Measurements from ENCODE around the gene MAML2. TPM values are rescaled to one million over a fixed set of nuclear protein-coding genes. Genes with fewer than 3 reads are reported as not detected.

MAML2 gene
- total RNA-seq, 2 experiments from 2014 or later: 23.9 to 37.1 TPM

DNA sequence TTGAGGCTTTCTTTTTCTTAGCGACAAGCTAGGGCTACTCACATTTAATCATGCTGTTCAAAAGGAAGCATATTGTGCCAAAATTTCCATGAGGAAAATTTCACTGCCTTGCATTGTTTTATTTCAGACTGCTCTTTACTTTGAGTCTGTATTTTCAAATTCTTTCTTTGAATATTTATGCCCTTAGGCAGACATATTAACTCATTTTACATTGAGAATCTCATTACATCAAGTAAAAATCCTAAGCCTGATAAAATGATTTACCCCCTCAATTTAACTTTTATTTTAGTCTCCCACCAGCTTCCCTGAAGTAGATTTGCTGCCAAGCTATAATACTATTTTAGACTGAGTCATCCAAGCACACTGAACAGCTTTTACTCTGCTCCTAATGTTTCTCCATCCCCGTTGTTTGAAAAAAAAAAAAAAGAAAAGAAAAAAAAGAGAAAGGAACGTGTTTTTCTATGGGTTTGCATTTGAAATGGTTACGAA, 229.8 kb downstream of the MAML2 start:
- H3K27ac Mint-ChIP-seq: peak overlapping the region; percentile 59
- intact Hi-C loops (cut with DNase I, micrococcal nuclease): loop anchor here in 1 of 2 experiments (2.0 kb wide), 2 partner anchors 42 to 50 kb away; no protein-coding TSS in a partner anchor
- H3K27me3 Mint-ChIP-seq: no peaks in the 10 kb centered on the region
- H3K4me3 Mint-ChIP-seq: peak overlapping the region; percentile 25
- DNase-seq: no peak
- H3K36me3 Mint-ChIP-seq (ENCODE audit: low read depth): peaks cover 34% of the 10 kb centered on the region
- POLR2A ChIA-PET: interaction anchor here (0.6 kb wide), 1 partner anchor 45 kb away, joined by 3 read pairs; no protein-coding TSS in a partner anchor
- no peaks in the 10 kb centered on the region for H3K9me3 Mint-ChIP-seq (ENCODE audit: low read depth)
- ATAC-seq: no peak
- CTCF ChIA-PET: no interaction called here
- H3K4me1 Mint-ChIP-seq: peaks cover 52% of the 10 kb centered on the region

DNA sequence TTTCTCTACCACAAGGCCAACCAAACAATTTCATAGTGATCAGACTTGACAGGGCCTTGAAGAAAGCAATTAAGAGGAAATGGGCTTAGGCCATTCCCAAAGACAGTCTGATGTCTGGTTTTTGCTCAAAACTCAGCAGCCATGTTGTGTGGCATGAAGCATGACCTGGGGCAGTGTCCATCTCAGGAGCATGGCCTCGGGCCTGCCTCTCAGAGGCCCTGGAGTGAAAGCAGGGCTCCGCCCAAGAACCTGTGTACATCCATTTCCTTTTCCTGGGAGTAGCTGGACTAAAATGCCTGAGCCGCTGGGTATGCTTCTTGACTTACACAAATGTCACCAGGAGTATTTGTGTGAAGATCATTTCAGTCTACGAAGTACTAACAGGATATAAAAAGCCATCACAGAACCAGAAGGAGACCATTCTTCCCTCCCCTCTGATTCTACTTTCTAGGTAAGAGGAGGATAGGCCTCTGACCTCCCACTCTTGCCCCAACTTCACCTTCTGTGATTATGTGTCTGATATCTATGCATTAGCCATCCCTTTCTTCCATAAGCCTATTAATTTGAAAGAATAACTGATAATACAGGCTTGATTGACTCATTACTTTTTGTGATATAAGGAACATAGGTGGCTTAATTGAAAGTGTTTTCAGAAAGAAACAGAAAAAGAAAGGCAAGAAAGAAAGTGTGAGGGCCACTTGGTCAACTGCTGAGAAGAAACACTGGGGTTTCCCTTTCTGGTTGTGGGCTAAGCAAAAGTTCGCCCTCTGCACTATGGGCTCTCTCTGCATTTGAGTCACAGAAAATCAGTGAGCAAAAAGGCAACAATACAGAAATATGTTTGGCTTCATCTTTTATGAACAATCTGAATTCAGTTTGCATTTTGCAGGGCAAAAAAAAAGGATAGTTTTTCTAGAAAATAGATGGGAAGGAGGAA, 230.5 kb downstream of the MAML2 start:
- no peaks in the 10 kb centered on the region for H3K9me3 Mint-ChIP-seq (ENCODE audit: low read depth)
- no peaks in the 10 kb centered on the region for H3K27me3 Mint-ChIP-seq
- peaks cover 53% of the 10 kb centered on the region for H3K4me1 Mint-ChIP-seq
- H3K4me3 Mint-ChIP-seq: peak overlapping the region; percentile 25
- intact Hi-C loops (cut with DNase I, micrococcal nuclease): loop anchor here in 1 of 2 experiments (2.0 kb wide), 2 partner anchors 42 to 50 kb away; no protein-coding TSS in a partner anchor
- peaks cover 30% of the 10 kb centered on the region for H3K36me3 Mint-ChIP-seq (ENCODE audit: low read depth)
- peak; percentile 87 for ATAC-seq
- CTCF ChIA-PET: interaction anchor here (1.3 kb wide), 1 partner anchor 231 kb away, joined by 3 read pairs; the partner anchor contains the start of gene MAML2
- DNase-seq: peak; percentile 58
- peak overlapping the region; percentile 88 for H3K27ac Mint-ChIP-seq
- POLR2A ChIA-PET: interaction anchor here (0.6 kb wide), 1 partner anchor 44 kb away, joined by 3 read pairs; no protein-coding TSS in a partner anchor

DNA sequence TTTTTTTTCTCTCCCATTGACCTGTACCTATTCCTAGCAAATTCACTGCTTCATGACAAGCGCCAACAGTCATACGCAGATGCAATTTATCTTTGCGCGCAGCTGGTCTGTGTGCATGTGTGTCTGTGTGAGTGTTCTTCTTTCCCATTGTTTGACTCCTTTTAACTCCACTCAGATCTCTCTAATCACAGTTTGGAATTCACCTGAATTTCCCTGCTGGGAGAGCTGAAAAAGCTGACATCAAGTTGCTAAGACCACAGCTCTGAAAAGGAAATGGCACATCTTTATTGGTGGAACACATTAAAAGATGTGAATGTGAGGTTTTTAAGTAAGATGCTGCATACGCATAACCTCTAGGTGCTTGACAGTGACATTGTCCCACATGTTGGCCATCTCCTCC, 231.7 kb downstream of the MAML2 start:
- ChIA-PET CTCF (interaction anchor here (0.6 to 1.3 kb wide), 3 partner anchors 8 to 263 kb away, joined by 3 read pairs; partner anchors contain the start of gene MAML2), POLR2A (interaction anchor here (0.6 to 0.7 kb wide), 2 partner anchors 211 to 285 kb away, joined by 3 read pairs; no protein-coding TSS in a partner anchor)
- H3K4me1 Mint-ChIP-seq: peaks cover 61% of the 10 kb centered on the region
- DNase-seq (no peak), ATAC-seq (no peak)
- peaks cover 25% of the 10 kb centered on the region for H3K36me3 Mint-ChIP-seq (ENCODE audit: low read depth)
- intact Hi-C loops (cut with DNase I, micrococcal nuclease): no loop called here
- no peak overlapping the region for H3K4me3 Mint-ChIP-seq
- H3K9me3 Mint-ChIP-seq (ENCODE audit: low read depth): no peaks in the 10 kb centered on the region
- H3K27me3 Mint-ChIP-seq: no peaks in the 10 kb centered on the region
- H3K27ac Mint-ChIP-seq: peak overlapping the region; percentile 40

GRCh38 chr11:96110302-96110701, 232.7 kb downstream of the MAML2 start:
- CTCF ChIA-PET: no interaction called here
- intact Hi-C loops (cut with DNase I, micrococcal nuclease): no loop called here
- no peak for ATAC-seq
- H3K36me3 Mint-ChIP-seq (ENCODE audit: low read depth): peaks cover 22% of the 10 kb centered on the region
- H3K9me3 Mint-ChIP-seq (ENCODE audit: low read depth): no peaks in the 10 kb centered on the region
- H3K4me3 Mint-ChIP-seq: no peak overlapping the region
- DNase-seq: no peak
- POLR2A ChIA-PET: no interaction called here
- H3K27ac Mint-ChIP-seq: no peak overlapping the region
- H3K27me3 Mint-ChIP-seq: no peaks in the 10 kb centered on the region
- H3K4me1 Mint-ChIP-seq: peaks cover 71% of the 10 kb centered on the region

DNA sequence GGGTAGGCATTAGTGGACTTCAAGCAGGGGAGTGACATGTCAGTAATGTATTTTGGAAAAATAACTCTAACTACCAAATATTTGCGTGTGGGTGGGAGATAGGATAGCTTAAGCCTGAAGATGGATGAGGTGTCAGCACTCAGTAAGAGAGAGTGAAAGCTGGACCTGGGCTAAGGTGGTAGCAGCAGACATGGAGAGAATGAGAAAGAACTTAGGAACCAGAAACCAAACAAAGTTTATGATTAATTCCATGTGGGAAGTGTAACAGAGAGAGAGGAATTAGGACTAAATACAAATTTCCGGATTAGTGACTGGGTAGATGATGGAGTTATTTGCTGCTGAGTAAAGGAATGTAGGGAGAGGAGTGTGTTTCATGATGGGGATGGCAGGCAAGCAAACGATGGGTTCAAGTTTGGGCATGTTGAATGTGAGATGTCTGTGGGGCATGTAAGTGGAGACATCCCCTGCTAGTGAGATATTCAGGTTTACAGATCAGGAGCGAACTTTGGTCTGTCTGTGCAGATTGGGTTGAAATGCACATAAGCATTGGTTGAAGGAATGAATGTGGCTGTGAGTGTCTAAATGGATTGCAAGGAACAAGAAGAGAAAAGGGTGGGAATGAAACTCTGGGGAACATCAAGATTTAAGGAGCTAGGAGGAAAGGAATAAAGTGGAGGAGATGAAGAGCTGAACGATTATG, 233.5 kb downstream of the MAML2 start:
- H3K27ac Mint-ChIP-seq: no peak overlapping the region
- H3K27me3 Mint-ChIP-seq: no peaks in the 10 kb centered on the region
- POLR2A ChIA-PET: no interaction called here
- peaks cover 68% of the 10 kb centered on the region for H3K4me1 Mint-ChIP-seq
- intact Hi-C loops (cut with DNase I, micrococcal nuclease): no loop called here
- DNase-seq (no peak), ATAC-seq (no peak)
- H3K9me3 Mint-ChIP-seq (ENCODE audit: low read depth): no peaks in the 10 kb centered on the region
- CTCF ChIA-PET: interaction anchor here (1.0 to 1.2 kb wide), 3 partner anchors 10 to 20 kb away, joined by 3 read pairs; no protein-coding TSS in a partner anchor
- no peak overlapping the region for H3K4me3 Mint-ChIP-seq
- H3K36me3 Mint-ChIP-seq (ENCODE audit: low read depth): peaks cover 19% of the 10 kb centered on the region

DNA sequence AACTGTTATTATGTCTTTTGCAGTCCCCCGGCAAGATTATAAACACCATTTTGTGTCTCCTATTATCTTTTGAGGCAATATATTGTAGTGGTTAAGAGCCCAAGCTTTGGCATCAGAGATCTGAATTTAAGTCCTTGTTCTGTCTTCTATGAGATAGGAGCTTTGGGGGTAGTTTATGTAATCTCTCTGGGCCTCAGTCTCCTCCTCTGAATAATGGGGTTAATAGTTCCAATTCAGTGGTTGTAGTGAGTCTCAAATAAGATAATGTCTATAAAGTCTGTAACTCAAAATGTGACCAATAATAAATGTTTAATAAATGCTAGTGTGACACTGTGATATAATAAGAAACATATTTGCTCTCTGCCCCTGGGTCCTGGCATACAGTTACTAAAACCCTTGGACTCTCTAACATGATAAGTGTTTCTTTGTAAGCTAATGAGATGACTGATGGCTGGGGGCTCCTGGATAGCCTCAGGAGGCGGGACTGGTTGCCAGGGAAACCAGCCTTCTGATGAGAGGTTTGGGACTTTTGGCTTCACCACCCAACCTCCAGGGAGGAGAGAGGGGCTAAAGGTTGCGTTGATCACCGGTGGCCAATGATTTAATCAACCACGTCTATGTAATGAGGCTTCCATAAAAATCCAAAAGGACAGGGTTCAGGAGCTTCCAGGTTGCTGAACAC, 235.7 kb downstream of the MAML2 start:
- ATAC-seq (no peak), DNase-seq (no peak)
- intact Hi-C loops (cut with DNase I, micrococcal nuclease): no loop called here
- Mint-ChIP-seq H3K4me1 (peaks cover 60% of the 10 kb centered on the region), H3K27me3 (no peaks in the 10 kb centered on the region), H3K4me3 (no peak overlapping the region), H3K27ac (peak overlapping the region; percentile 71), H3K9me3 (ENCODE audit: low read depth) (no peaks in the 10 kb centered on the region), H3K36me3 (ENCODE audit: low read depth) (peaks cover 17% of the 10 kb centered on the region)
- ChIA-PET POLR2A (no interaction called here), CTCF (interaction anchor here (0.6 to 1.6 kb wide), 4 partner anchors 12 to 255 kb away, joined by 3 to 4 read pairs (median 3); no protein-coding TSS in a partner anchor)

GRCh38 chr11:96106645-96107044, 236.3 kb downstream of the MAML2 start:
- H3K4me1 Mint-ChIP-seq: peaks cover 54% of the 10 kb centered on the region
- ChIA-PET POLR2A (no interaction called here), CTCF (interaction anchor here (0.6 to 1.6 kb wide), 4 partner anchors 9 to 255 kb away, joined by 3 to 4 read pairs (median 4); no protein-coding TSS in a partner anchor)
- no peak for ATAC-seq
- H3K4me3 Mint-ChIP-seq: no peak overlapping the region
- intact Hi-C loops (cut with DNase I, micrococcal nuclease): no loop called here
- no peak for DNase-seq
- H3K36me3 Mint-ChIP-seq (ENCODE audit: low read depth): peaks cover 19% of the 10 kb centered on the region
- no peaks in the 10 kb centered on the region for H3K27me3 Mint-ChIP-seq
- no peaks in the 10 kb centered on the region for H3K9me3 Mint-ChIP-seq (ENCODE audit: low read depth)
- peak overlapping the region; percentile 71 for H3K27ac Mint-ChIP-seq

GRCh38 chr11:96105944-96106343, 237.1 kb downstream of the MAML2 start:
- peaks cover 19% of the 10 kb centered on the region for H3K36me3 Mint-ChIP-seq (ENCODE audit: low read depth)
- peak; percentile 58 for ATAC-seq
- CTCF ChIA-PET: interaction anchor here (0.7 to 1.6 kb wide), 4 partner anchors 10 to 41 kb away, joined by 3 to 4 read pairs (median 4); no protein-coding TSS in a partner anchor
- peaks cover 47% of the 10 kb centered on the region for H3K4me1 Mint-ChIP-seq
- no peak overlapping the region for H3K27ac Mint-ChIP-seq
- no peak for DNase-seq
- intact Hi-C loops (cut with DNase I, micrococcal nuclease): no loop called here
- no peak overlapping the region for H3K4me3 Mint-ChIP-seq
- no peaks in the 10 kb centered on the region for H3K27me3 Mint-ChIP-seq
- no peaks in the 10 kb centered on the region for H3K9me3 Mint-ChIP-seq (ENCODE audit: low read depth)
- POLR2A ChIA-PET: no interaction called here

DNA sequence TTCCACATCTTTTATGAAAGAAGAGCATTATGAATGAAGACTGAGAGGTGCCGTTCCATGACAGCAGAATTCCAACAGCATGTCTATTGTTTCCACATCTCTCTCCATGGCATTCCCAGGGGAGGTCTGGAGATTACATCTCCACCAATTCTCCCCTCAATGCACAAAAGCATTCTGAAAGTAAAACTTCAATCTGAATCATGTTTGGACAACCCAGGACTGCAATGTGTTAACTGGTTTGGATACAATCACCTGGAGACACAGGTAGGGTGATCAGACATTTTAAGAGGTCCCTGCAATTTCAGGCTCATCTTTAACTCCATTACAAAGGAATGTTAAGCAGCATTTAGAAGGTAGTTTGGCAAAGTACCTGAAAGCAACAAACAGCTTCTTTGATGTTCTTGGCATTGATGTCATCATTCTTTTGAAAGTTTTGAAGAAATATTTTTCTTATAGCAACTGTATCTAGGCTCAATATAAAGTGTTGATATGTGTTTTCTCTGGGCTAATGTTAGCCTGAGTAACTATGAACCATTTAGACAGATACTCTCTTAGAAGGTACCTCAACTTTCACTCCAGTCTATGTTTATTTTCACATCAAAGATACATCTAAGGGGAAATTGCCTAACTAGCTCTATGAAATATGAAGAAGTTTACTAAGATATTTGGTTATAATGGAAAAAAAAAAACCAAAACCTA, 237.6 kb downstream of the MAML2 start:
- Mint-ChIP-seq H3K27me3 (no peaks in the 10 kb centered on the region), H3K27ac (peak overlapping the region; percentile 24), H3K9me3 (ENCODE audit: low read depth) (no peaks in the 10 kb centered on the region), H3K4me1 (peaks cover 45% of the 10 kb centered on the region), H3K4me3 (no peak overlapping the region), H3K36me3 (ENCODE audit: low read depth) (peaks cover 21% of the 10 kb centered on the region)
- ChIA-PET CTCF (interaction anchor here (0.7 to 1.3 kb wide), 2 partner anchors 11 to 14 kb away, joined by 3 to 4 read pairs; no protein-coding TSS in a partner anchor), POLR2A (no interaction called here)
- peak; percentile 61 for ATAC-seq
- DNase-seq: no peak
- intact Hi-C loops (cut with DNase I, micrococcal nuclease): no loop called here

DNA sequence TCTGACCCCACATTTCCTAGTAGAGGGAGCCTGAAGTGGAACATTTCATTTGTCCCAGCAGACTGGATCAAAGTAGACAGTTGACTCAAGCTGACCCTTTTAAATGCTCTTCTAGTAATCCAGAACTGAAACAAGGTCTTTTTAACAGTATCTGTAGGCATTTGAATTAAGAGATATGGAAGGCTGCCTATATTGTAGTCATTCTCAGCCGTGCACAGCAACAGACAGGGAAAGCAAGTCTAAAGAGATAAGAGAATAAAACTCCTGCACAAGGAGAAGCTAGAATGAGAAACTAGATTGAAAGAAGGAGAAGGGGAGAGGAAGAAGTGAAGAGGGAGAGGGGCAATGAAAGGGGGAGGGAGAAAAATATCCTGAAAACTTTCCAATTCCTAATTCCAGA, 238.5 kb downstream of the MAML2 start:
- Mint-ChIP-seq H3K36me3 (ENCODE audit: low read depth) (peaks cover 20% of the 10 kb centered on the region), H3K4me1 (peaks cover 45% of the 10 kb centered on the region), H3K27me3 (no peaks in the 10 kb centered on the region), H3K9me3 (ENCODE audit: low read depth) (no peaks in the 10 kb centered on the region), H3K27ac (no peak overlapping the region), H3K4me3 (no peak overlapping the region)
- POLR2A ChIA-PET: no interaction called here
- ATAC-seq (no peak), DNase-seq (no peak)
- CTCF ChIA-PET: no interaction called here
- intact Hi-C loops (cut with DNase I, micrococcal nuclease): no loop called here

All from activated CD4-positive, alpha-beta T cell treated with anti-CD3 and anti-CD28 coated beads for 36 hours (primary cell).